Activated B cell treated with CpG ODN at 0.5 μM for 24 hours (primary cell): ENCODE measurements around the gene FERMT3. TPM values are rescaled to one million over a fixed set of nuclear protein-coding genes. Genes with fewer than 3 reads are reported as not detected.

Experiments used
- ATAC-seq: fragments of 200-7000 bp; cut with Tn5 transposase; one replicate; pipeline ENCODE4 v1.10.0; 2021; ENCODE audit warnings: low read depth, mild to moderate bottlenecking, moderate library complexity
- CTCF ChIA-PET: fragments of 350-600 bp; sonication (Branson Sonifier 250); formaldehyde crosslinking; loops from one replicate; lab custom pipeline; 2021; ENCODE audit warnings: antibody characterized with exemption; lab: Charles Lee
- POLR2A ChIA-PET: fragments of 350-600 bp; sonication (Branson Sonifier 250); formaldehyde crosslinking; loops from one replicate; lab custom pipeline; 2021; ENCODE audit warnings: antibody characterized with exemption; lab: Charles Lee
- DNase-seq: peaks from one replicate; pipeline ENCODE4 v3.0.0; 2022
- H3K27ac Mint-ChIP-seq: one replicate; pipeline ENCODE4 v1.8.0; 2020; ENCODE audit warnings: mixed read lengths
- H3K27me3 Mint-ChIP-seq: one replicate; pipeline ENCODE4 v1.8.0; 2021; ENCODE audit warnings: mixed read lengths
- H3K36me3 Mint-ChIP-seq: one replicate; pipeline ENCODE4 v1.8.0; 2021; ENCODE audit warnings: low read depth, mixed read lengths
- H3K4me1 Mint-ChIP-seq: one replicate; pipeline ENCODE4 v1.8.0; 2021; ENCODE audit warnings: mixed read lengths
- H3K4me3 Mint-ChIP-seq: one replicate; pipeline ENCODE4 v1.8.0; 2020; ENCODE audit warnings: mild to moderate bottlenecking, mixed read lengths
- H3K9me3 Mint-ChIP-seq: one replicate; pipeline ENCODE4 v1.8.0; 2020; ENCODE audit warnings: mixed read lengths
- intact Hi-C: fragments of 100-400 bp; cut with micrococcal nuclease; formaldehyde crosslinking; loops from one replicate; pipeline ENCODE4 v1.15.1; 2024
- total RNA-seq: library from RNA; stranded (reverse); gene quantifications from 2 replicates; pipeline ENCODE4 v1.2.3, GENCODE V29; 2022
- TF ChIP-seq, protein P1 (sequence below): fragments of 200-600 bp; IDR thresholded peaks from one replicate; pipeline ENCODE4 v1.8.0; 2022; ENCODE audit warnings: antibody characterized with exemption, mild to moderate bottlenecking

FERMT3 gene
- total RNA-seq, 1 donor from 2014 or later: 169 TPM

GRCh38 chr11:64210301-64211020 lies 3.9 kb downstream of the FERMT3 start:
- DNase-seq (no peak), ATAC-seq (no peak)
- TF ChIP-seq, protein P1, sequence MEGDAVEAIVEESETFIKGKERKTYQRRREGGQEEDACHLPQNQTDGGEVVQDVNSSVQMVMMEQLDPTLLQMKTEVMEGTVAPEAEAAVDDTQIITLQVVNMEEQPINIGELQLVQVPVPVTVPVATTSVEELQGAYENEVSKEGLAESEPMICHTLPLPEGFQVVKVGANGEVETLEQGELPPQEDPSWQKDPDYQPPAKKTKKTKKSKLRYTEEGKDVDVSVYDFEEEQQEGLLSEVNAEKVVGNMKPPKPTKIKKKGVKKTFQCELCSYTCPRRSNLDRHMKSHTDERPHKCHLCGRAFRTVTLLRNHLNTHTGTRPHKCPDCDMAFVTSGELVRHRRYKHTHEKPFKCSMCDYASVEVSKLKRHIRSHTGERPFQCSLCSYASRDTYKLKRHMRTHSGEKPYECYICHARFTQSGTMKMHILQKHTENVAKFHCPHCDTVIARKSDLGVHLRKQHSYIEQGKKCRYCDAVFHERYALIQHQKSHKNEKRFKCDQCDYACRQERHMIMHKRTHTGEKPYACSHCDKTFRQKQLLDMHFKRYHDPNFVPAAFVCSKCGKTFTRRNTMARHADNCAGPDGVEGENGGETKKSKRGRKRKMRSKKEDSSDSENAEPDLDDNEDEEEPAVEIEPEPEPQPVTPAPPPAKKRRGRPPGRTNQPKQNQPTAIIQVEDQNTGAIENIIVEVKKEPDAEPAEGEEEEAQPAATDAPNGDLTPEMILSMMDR: no peak
- H3K27ac Mint-ChIP-seq: no peak overlapping the region
- POLR2A ChIA-PET: interaction anchor here (0.6 to 9.3 kb wide), 3 partner anchors 17 to 1209 kb away, joined by 3 to 191 read pairs (median 5); partner anchors contain the start of genes DNAJC4, NUDT22, PRDX5 and TRMT112
- intact Hi-C loops: no loop called here
- CTCF ChIA-PET: no interaction called here
- H3K4me1 Mint-ChIP-seq: peaks cover 63% of the 10 kb centered on the region
- H3K36me3 Mint-ChIP-seq: peaks cover 56% of the 10 kb centered on the region
- H3K4me3 Mint-ChIP-seq: no peak overlapping the region
- H3K9me3 Mint-ChIP-seq: no peaks in the 10 kb centered on the region
- no peaks in the 10 kb centered on the region for H3K27me3 Mint-ChIP-seq

GRCh38 chr11:64211181-64211872 lies 4.8 kb downstream of the FERMT3 start:
- H3K9me3 Mint-ChIP-seq: no peaks in the 10 kb centered on the region
- no peak overlapping the region for H3K27ac Mint-ChIP-seq
- H3K36me3 Mint-ChIP-seq: peaks cover 54% of the 10 kb centered on the region
- TF ChIP-seq, protein P1: no peak
- ChIA-PET CTCF (no interaction called here), POLR2A (interaction anchor here (0.6 to 9.3 kb wide), 2 partner anchors 16 to 21 kb away, joined by 5 to 191 read pairs; partner anchors contain the start of genes DNAJC4, NUDT22 and TRPT1)
- DNase-seq (no peak), ATAC-seq (no peak)
- intact Hi-C loops: no loop called here
- H3K4me1 Mint-ChIP-seq: peaks cover 59% of the 10 kb centered on the region
- H3K4me3 Mint-ChIP-seq: no peak overlapping the region
- H3K27me3 Mint-ChIP-seq: no peaks in the 10 kb centered on the region

DNA sequence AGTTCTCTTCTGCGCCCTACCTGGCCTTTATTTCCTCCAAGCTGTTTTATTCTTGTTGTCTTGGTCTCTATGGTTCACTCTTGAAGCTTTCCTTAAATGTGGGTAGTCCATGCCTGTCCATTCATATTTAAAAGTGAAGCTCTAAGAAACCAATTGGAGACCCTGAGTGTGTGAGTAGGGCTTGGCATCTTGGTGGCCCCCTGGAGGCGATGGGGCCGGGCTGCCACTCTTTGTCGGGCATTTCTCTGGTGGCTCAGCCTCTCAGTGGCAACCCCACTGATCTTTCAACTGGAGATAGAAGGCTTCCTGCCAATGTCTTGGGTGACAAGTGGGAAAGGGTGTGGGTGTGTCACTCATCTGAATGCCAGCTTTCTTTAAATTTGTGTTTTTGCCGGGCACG lies 10.4 kb downstream of the FERMT3 start:
- intact Hi-C loops: no loop called here
- Mint-ChIP-seq H3K9me3 (no peaks in the 10 kb centered on the region), H3K27me3 (no peaks in the 10 kb centered on the region), H3K27ac (peak overlapping the region; percentile 46), H3K36me3 (peaks cover 63% of the 10 kb centered on the region), H3K4me1 (peaks cover 37% of the 10 kb centered on the region), H3K4me3 (no peak overlapping the region)
- POLR2A ChIA-PET: interaction anchor here (0.7 to 6.3 kb wide), 6 partner anchors 9 to 101 kb away, joined by 3 to 37 read pairs (median 4); partner anchors contain the start of genes FERMT3, NUDT22, PRDX5 and TRPT1
- TF ChIP-seq, protein P1: no peak
- CTCF ChIA-PET: interaction anchor here (1.1 to 3.5 kb wide), 3 partner anchors 9 to 86 kb away, joined by 3 to 29 read pairs (median 6); partner anchors contain the start of genes FERMT3, NUDT22 and TRPT1
- DNase-seq (no peak), ATAC-seq (peak; percentile 23)

- H3K9me3 Mint-ChIP-seq: no peaks in the 10 kb centered on the region
- no peak overlapping the region for H3K4me3 Mint-ChIP-seq
- ChIA-PET CTCF (no interaction called here), POLR2A (interaction anchor here (0.9 to 6.3 kb wide), 3 partner anchors 8 to 52 kb away, joined by 3 to 37 read pairs (median 6); partner anchors contain the start of gene FERMT3)
- H3K4me1 Mint-ChIP-seq: peaks cover 23% of the 10 kb centered on the region
- ATAC-seq (no peak), DNase-seq (no peak)
- TF ChIP-seq, protein P1: no peak
- intact Hi-C loops: no loop called here
- no peaks in the 10 kb centered on the region for H3K27me3 Mint-ChIP-seq
- no peak overlapping the region for H3K27ac Mint-ChIP-seq
- peaks cover 62% of the 10 kb centered on the region for H3K36me3 Mint-ChIP-seq
Measured at GRCh38 chr11:64218628-64219353, 12.3 kb downstream of the FERMT3 start.
